GM19452 (cell line): Measurements from ENCODE around the gene PSEN2.

Experiments used
- ATAC-seq: cut with Tn5 transposase; IDR thresholded peaks from one replicate; pipeline ENCODE4 v1.9.1; 2021; ENCODE audit not compliant: unreplicated experiment

The PSEN2 gene

GRCh38 chr1:226884966-226885820 is 14.8 kb downstream of the PSEN2 start:
- ATAC-seq = no peak

GRCh38 chr1:226886122-226886901 is 15.9 kb downstream of the PSEN2 start:
- no peak for ATAC-seq

- no peak for ATAC-seq
These were observed 16.6 kb downstream of the PSEN2 start for GRCh38 chr1:226887006-226887405.

GRCh38 chr1:226888021-226888420 is 17.6 kb downstream of the PSEN2 start:
- no peak for ATAC-seq

GRCh38 chr1:226888816-226889215 is 18.4 kb downstream of the PSEN2 start:
- ATAC-seq = no peak

GRCh38 chr1:226889616-226890330 is 19.4 kb downstream of the PSEN2 start:
- ATAC-seq = no peak

- no peak for ATAC-seq
These were observed 20.1 kb downstream of the PSEN2 start for GRCh38 chr1:226890331-226891108.

GRCh38 chr1:226891346-226891745 is 20.9 kb downstream of the PSEN2 start:
- no peak for ATAC-seq

GRCh38 chr1:226891846-226892523 is 21.6 kb downstream of the PSEN2 start:
- ATAC-seq = no peak

GRCh38 chr1:226892524-226892875 is 22.1 kb downstream of the PSEN2 start:
- no peak for ATAC-seq

GRCh38 chr1:226893936-226894335 is 23.5 kb downstream of the PSEN2 start:
- no peak for ATAC-seq

- no peak for ATAC-seq
These were observed 24.4 kb downstream of the PSEN2 start for GRCh38 chr1:226894826-226895225.

GRCh38 chr1:226895644-226896043 is 25.2 kb downstream of the PSEN2 start:
- no peak for ATAC-seq

GRCh38 chr1:226898246-226898645 is 27.8 kb downstream of the PSEN2 start:
- no peak for ATAC-seq

- no peak for ATAC-seq
These were observed 31.0 kb downstream of the PSEN2 start for GRCh38 chr1:226901421-226901820.

GRCh38 chr1:226902601-226903000 is 32.2 kb downstream of the PSEN2 start:
- ATAC-seq = no peak

GRCh38 chr1:226903819-226904716 is 33.7 kb downstream of the PSEN2 start:
- no peak for ATAC-seq

- ATAC-seq = no peak
These were observed 34.4 kb downstream of the PSEN2 start for GRCh38 chr1:226904772-226905171.

GRCh38 chr1:226908419-226908818 is 38.0 kb downstream of the PSEN2 start:
- ATAC-seq = no peak
